Transverse colon (tissue), 4 donors: ENCODE measurements around the gene SPAG4. TPM values are rescaled to one million over a fixed set of nuclear protein-coding genes. Genes with fewer than 3 reads are reported as not detected.
A peak's percentile ranks its signal among the peaks of the same experiment; 100 is the strongest.

ENCODE experiments used
- DNase-seq: peaks from one replicate; pipeline ENCODE4 v3.0.0-alpha.2; 2019
- H3K27ac ChIP-seq, 4 donors: fragments of 200-600 bp; sonication (generic); 2 replicates each; pipeline ENCODE4 v1.5.1; 2016 to 2018; ENCODE audit warnings: inconsistent platforms in 4 of 4
- H3K27me3 ChIP-seq: fragments of 200-600 bp; sonication (generic); 2 replicates; pipeline ENCODE4 v1.5.1; 2017; ENCODE audit warnings: inconsistent platforms
- H3K36me3 ChIP-seq, 4 donors: fragments of 200-600 bp; sonication (generic); 2 replicates each; pipeline ENCODE4 v1.5.1; 2017 to 2019; ENCODE audit warnings: inconsistent platforms in 4 of 4
- H3K4me1 ChIP-seq, 4 donors: fragments of 200-600 bp; sonication (generic); 2 replicates each; pipeline ENCODE4 v1.5.1; 2017 to 2020; ENCODE audit warnings: inconsistent platforms in 4 of 4
- H3K4me3 ChIP-seq, 4 donors: fragments of 200-600 bp; sonication (generic); 1 replicate in 1 of 4; 2 replicates in 3 of 4; pipeline versions ENCODE4 v1.5.1 to v1.6.1; 2017 to 2019; ENCODE audit warnings: inconsistent platforms in 4 of 4
- H3K9me3 ChIP-seq, 2 donors: fragments of 200-600 bp; sonication (generic); 2 replicates each; pipeline ENCODE4 v1.5.1; 2017 to 2019; ENCODE audit warnings: inconsistent platforms in 2 of 2
- EP300 ChIP-seq: sonication (generic); formaldehyde crosslinking; IDR thresholded peaks from one replicate; pipeline ENCODE4 v1.6.1; 2017; ENCODE audit warnings: antibody characterized with exemption, low read depth
- POLR2A ChIP-seq: fragments of 450-650 bp; IDR thresholded peaks from one replicate; pipeline ENCODE4 v1.6.1; 2016; ENCODE audit warnings: antibody characterized with exemption, mild to moderate bottlenecking, moderate library complexity
- POLR2AphosphoS5 ChIP-seq, 3 donors: sonication (generic); formaldehyde crosslinking; IDR thresholded peaks; one replicate each; pipeline ENCODE4 v1.6.1; 2016; ENCODE audit warnings: antibody characterized with exemption in 3 of 3
- WGBS, 2 donors: methylation state at CpG; one replicate each; pipeline ENCODE4 v1.1.5; 2018; ENCODE audit warnings: low coverage in 1 of 2; 5-methylcytosine and 5-hydroxymethylcytosine counted together
- in situ Hi-C, 4 donors: fragments of 200-750 bp; cut with MboI; loops; one replicate each; pipeline versions ENCODE4 v1.15.0 to v1.15.1; 2017; ENCODE audit warnings: low sequenced_read_pairs in 3 of 4, low pct_ligation_motif_present in 1 of 4, low pct_unique_long_range_greater_than_20kb in 1 of 4
- intact Hi-C: fragments of 100-400 bp; cut with DNase I; formaldehyde crosslinking; loops from one replicate; pipeline ENCODE4 v1.15.1; 2023; ENCODE audit warnings: low total_unique reads
- total RNA-seq, 4 donors: library from RNA; depleted of rRNA; stranded (reverse); fragments of >200 nt; gene quantifications; one replicate each; pipeline ENCODE4 v1.1.0, GENCODE V29; 2016
- TF ChIP-seq, protein P1 (sequence below), 5 experiments: fragments of 200-600 bp in 3 of 5; fragments of 450-650 bp in 2 of 5; sonication (generic) in 3 of 5; IDR thresholded peaks; 1 replicate in 2 of 5; 2 replicates in 3 of 5; pipeline ENCODE4 v1.5.1; 2016 to 2017; ENCODE audit warnings: antibody characterized with exemption in 5 of 5, inconsistent platforms in 3 of 5, mild to moderate bottlenecking in 2 of 5, moderate library complexity in 1 of 5

Gene SPAG4
- total RNA-seq, 4 donors from 2014 or later: 3.3 to 17.5 TPM; not detected in 2

DNA sequence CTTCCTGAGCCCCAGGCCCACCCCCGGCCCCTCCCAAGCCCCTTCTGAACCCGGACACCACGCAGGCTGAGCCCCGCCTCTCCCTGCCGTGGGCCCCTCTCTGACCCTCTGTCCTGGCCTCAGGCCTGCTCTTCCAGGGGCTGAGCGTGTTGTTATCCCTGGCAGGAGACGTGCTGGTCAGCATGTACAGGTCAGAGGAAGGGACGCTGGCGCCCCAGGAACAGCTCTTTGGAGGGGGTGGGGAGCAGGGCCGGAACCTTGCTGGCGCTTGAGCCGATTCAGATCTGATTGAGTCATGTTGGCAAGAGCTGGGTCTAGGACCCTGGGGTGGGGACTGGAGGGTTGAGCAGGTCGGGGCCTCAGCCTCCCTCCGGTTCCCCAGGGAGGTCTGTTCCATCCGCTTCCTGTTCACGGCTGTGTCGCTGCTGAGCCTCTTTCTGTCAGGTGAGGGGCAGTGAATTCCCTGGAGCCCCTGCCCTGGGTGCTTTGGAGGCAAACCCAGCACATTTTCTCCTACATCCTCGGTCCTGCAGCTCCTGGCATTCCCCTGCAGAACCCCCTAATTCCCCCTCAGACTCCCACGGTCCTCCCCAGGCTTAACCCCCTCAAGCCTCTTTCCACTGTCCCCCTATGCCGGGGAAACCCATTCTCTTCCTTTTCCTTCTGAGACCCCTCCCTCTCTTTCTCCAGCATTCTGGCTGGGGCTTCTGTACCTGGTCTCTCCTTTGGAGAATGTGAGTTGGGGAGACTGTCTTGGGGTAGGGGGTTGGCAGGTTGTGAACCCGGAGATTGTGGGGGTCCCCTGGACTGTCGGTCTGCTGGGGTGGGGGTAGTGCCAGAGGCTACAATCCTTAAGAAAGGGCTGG, 2.0 kb downstream of the SPAG4 start:
- no peak for TF ChIP-seq POLR2A
- TF ChIP-seq, protein P1, sequence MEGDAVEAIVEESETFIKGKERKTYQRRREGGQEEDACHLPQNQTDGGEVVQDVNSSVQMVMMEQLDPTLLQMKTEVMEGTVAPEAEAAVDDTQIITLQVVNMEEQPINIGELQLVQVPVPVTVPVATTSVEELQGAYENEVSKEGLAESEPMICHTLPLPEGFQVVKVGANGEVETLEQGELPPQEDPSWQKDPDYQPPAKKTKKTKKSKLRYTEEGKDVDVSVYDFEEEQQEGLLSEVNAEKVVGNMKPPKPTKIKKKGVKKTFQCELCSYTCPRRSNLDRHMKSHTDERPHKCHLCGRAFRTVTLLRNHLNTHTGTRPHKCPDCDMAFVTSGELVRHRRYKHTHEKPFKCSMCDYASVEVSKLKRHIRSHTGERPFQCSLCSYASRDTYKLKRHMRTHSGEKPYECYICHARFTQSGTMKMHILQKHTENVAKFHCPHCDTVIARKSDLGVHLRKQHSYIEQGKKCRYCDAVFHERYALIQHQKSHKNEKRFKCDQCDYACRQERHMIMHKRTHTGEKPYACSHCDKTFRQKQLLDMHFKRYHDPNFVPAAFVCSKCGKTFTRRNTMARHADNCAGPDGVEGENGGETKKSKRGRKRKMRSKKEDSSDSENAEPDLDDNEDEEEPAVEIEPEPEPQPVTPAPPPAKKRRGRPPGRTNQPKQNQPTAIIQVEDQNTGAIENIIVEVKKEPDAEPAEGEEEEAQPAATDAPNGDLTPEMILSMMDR (IDR thresholded peaks at IDR 0.05): peak; percentile 27 to 49 (median 42)
- in situ Hi-C loops (no loop called here), intact Hi-C loops (loop anchor here (2.0 kb wide), 1 partner anchor 47 kb away; the partner anchor contains the start of genes CPNE1 and RBM12)
- peak; percentile 65 for DNase-seq
- peak overlapping the region; percentile 90 to 98 (median 96) for H3K27ac ChIP-seq
- H3K9me3 ChIP-seq: no peaks in the 10 kb centered on the region
- peak overlapping the region in 3 of 4 donors; percentile 44 to 64 (median 56) for H3K4me3 ChIP-seq
- 13 to 19% methylated on average over 5 to 22 of the region's 22 CpGs for WGBS, 2 donors
- peaks cover 12 to 47% (median 37%) of the 10 kb centered on the region in 4 donors for H3K4me1 ChIP-seq
- no peaks in the 10 kb centered on the region for H3K36me3 ChIP-seq
- no peaks in the 10 kb centered on the region for H3K27me3 ChIP-seq

DNA sequence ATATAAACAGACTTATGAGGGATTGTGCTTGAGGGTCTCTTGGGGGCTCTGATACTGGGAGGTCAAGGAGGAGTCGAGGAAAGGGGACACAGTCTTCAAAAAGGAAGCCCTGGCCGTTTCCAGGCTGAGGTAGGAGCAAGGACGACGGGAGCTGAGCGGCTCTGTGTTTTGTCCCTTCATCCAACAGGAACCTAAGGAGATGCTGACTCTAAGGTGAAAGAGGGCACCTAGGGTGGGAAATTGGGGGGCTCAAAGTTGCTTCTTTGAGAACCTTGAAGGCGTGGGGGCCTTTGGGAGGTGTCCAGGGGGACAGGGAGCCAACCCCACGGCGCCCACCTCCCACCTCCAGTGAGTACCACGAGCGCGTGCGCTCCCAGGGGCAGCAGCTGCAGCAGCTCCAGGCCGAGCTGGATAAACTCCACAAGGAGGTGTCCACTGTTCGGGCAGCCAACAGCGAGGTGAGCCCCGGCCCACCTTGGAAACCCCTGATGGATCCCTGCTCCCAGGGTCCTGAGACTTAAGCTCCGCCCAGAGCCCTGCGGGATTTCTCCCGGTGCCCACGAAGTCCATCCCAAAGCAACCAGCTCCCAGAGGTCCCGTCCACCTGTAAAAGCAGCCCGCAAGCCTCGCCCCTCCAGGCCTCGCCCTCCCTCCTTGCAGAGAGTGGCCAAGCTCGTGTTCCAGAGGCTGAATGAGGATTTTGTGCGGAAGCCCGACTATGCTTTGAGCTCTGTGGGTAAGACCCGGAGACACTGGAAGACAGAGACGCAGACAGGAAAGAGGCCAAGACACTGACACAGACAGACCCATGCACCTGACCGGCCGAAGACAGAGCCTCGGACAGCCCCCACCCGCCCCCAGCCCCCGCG, 2.9 kb downstream of the SPAG4 start:
- H3K4me3 ChIP-seq: peak overlapping the region; percentile 27 to 64 (median 40)

DNA sequence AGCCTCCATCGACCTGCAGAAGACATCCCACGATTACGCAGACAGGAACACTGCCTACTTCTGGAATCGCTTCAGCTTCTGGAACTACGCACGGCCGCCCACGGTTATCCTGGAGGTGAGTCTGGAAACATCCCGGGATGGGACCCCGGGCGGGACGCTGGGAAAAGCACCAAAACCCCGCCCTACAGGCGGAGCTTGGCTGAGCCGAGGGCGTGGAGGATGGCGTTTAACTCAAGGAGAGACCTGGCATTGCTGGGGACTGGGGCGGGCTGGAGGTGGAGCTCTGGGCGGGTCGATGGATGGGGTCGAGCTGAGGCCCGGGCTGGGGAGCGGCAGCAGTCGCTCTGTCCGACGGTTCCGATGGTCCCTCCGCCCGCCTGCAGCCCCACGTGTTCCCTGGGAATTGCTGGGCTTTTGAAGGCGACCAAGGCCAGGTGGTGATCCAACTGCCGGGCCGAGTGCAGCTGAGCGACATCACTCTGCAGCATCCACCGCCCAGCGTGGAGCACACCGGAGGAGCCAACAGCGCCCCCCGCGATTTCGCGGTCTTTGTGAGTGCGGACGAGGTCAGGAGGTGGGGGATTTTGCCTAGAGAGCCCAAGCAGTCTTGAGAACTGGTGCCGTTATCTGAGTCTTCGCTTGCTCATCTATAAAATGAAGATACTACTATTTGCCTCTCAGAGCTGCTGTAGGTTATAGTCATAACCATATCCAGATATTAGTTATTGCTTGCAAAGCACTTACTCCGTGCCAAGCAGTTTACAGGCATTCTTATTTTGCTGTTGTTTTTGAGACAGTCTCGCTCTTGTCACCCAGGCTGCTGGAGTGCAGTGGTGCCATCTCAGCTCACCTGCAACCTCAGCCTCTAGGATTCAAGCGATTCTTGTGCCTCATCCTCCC, 3.8 kb downstream of the SPAG4 start:
- intact Hi-C loops: no loop called here
- WGBS, 2 donors: 7% methylated on average over 40 of the region's 49 CpGs; no CpG with 5 or more reads in 1 of the 2 donors
- in situ Hi-C loops: no loop called here
- Histone ChIP-seq H3K27me3 (no peaks in the 10 kb centered on the region), H3K27ac (peak overlapping the region; percentile 90 to 98 (median 96)), H3K4me3 (peak overlapping the region; percentile 27 to 64 (median 40)), H3K4me1 (peaks cover 12 to 39% (median 35%) of the 10 kb centered on the region in 4 donors), H3K9me3 (no peaks in the 10 kb centered on the region), H3K36me3 (no peaks in the 10 kb centered on the region)
- TF ChIP-seq POLR2AphosphoS5 (IDR thresholded peaks at IDR 0.05) (peak in 2 of 3 donors; percentile 10 to 22), POLR2A (no peak)
- TF ChIP-seq, protein P1 (IDR thresholded peaks at IDR 0.05): peak; percentile 14 to 40 (median 33)
- peak; percentile 86 for DNase-seq

More for the DNA sequence above, 2.9 kb downstream of the SPAG4 start:
- no peaks in the 10 kb centered on the region for H3K27me3 ChIP-seq
- peaks cover 12 to 47% (median 37%) of the 10 kb centered on the region in 4 donors for H3K4me1 ChIP-seq
- TF ChIP-seq, protein P1 (IDR thresholded peaks at IDR 0.05): no peak
- TF ChIP-seq POLR2AphosphoS5 (IDR thresholded peaks at IDR 0.05) (no peak), EP300 (no peak), POLR2A (no peak)
- WGBS, 2 donors: 15% methylated on average over 32 of the region's 35 CpGs; no CpG with 5 or more reads in 1 of the 2 donors
- H3K27ac ChIP-seq: peak overlapping the region; percentile 90 to 98 (median 96)
- H3K36me3 ChIP-seq: no peaks in the 10 kb centered on the region
- intact Hi-C loops (no loop called here), in situ Hi-C loops (no loop called here)
- H3K9me3 ChIP-seq: no peaks in the 10 kb centered on the region
- DNase-seq: no peak
